Thyroid gland (tissue), 4 donors: Measurements from ENCODE around the gene TJAP1.

Experiments
- CTCF ChIP-seq, 6 experiments: fragments of 200-600 bp in 3 of 6; fragments of 450-650 bp in 3 of 6; sonication (generic) in 3 of 6; IDR thresholded peaks; one replicate each; pipeline ENCODE4 v1.5.1; 2016 to 2019; ENCODE audit warnings: antibody characterized with exemption in 6 of 6, mild to moderate bottlenecking in 2 of 6, inconsistent platforms in 1 of 6, moderate library complexity in 1 of 6
- POLR2A ChIP-seq, 2 donors: fragments of 450-650 bp; IDR thresholded peaks; one replicate each; pipeline ENCODE4 v1.6.1; 2017; ENCODE audit warnings: antibody characterized with exemption in 2 of 2, mild to moderate bottlenecking in 2 of 2, moderate library complexity in 1 of 2

- TF ChIP-seq POLR2A (IDR thresholded peaks at IDR 0.05) (no peak), CTCF (IDR thresholded peaks at IDR 0.05) (no peak)
These were observed 13.0 kb upstream of the TJAP1 start for GRCh38 chr6:43464337-43464736.
